Parathyroid adenoma (tissue), 2 donors: ENCODE measurements around the gene PPP1R10.

Experiments
- H2AFZ ChIP-seq: fragments of 300-600 bp; sonication (generic); one replicate; pipeline ENCODE4 v1.7.0; 2017; ENCODE audit warnings: antibody characterized with exemption, mild to moderate bottlenecking
- H3K27ac ChIP-seq: fragments of 300-600 bp; sonication (generic); one replicate; pipeline ENCODE4 v1.7.0; 2017
- H3K27me3 ChIP-seq: fragments of 300-600 bp; sonication (generic); one replicate; pipeline ENCODE4 v1.7.0; 2017; ENCODE audit warnings: low read length; ENCODE audit not compliant: control insufficient read depth, insufficient read depth
- H3K36me3 ChIP-seq: fragments of 300-600 bp; sonication (generic); one replicate; pipeline ENCODE4 v1.7.0; 2017; ENCODE audit warnings: low read length; ENCODE audit not compliant: control insufficient read depth, insufficient read depth
- H3K4me1 ChIP-seq: fragments of 300-600 bp; sonication (generic); one replicate; pipeline ENCODE4 v1.7.0; 2017; ENCODE audit warnings: control low read depth
- H3K4me2 ChIP-seq: fragments of 300-600 bp; sonication (generic); one replicate; pipeline ENCODE4 v1.7.0; 2017; ENCODE audit warnings: low read length
- H3K4me3 ChIP-seq: fragments of 300-600 bp; sonication (generic); one replicate; pipeline ENCODE4 v1.7.0; 2017; ENCODE audit warnings: low read depth, low read length
- H3K79me2 ChIP-seq: fragments of 300-600 bp; sonication (generic); one replicate; pipeline ENCODE4 v1.7.0; 2017; ENCODE audit warnings: control low read depth
- H3K9ac ChIP-seq: fragments of 300-600 bp; sonication (generic); one replicate; pipeline ENCODE4 v1.7.0; 2017; ENCODE audit warnings: mild to moderate bottlenecking
- H3K9me3 ChIP-seq: fragments of 300-600 bp; sonication (generic); one replicate; pipeline ENCODE4 v1.7.0; 2017; ENCODE audit warnings: low read length; ENCODE audit not compliant: control insufficient read depth
- CTCF ChIP-seq: fragments of 300-600 bp; sonication (generic); IDR thresholded peaks from one replicate; pipeline ENCODE4 v1.7.0; 2017; ENCODE audit warnings: antibody characterized with exemption, mild to moderate bottlenecking
- donor health status: primary hyperparathyroidism.

PPP1R10 gene

DNA sequence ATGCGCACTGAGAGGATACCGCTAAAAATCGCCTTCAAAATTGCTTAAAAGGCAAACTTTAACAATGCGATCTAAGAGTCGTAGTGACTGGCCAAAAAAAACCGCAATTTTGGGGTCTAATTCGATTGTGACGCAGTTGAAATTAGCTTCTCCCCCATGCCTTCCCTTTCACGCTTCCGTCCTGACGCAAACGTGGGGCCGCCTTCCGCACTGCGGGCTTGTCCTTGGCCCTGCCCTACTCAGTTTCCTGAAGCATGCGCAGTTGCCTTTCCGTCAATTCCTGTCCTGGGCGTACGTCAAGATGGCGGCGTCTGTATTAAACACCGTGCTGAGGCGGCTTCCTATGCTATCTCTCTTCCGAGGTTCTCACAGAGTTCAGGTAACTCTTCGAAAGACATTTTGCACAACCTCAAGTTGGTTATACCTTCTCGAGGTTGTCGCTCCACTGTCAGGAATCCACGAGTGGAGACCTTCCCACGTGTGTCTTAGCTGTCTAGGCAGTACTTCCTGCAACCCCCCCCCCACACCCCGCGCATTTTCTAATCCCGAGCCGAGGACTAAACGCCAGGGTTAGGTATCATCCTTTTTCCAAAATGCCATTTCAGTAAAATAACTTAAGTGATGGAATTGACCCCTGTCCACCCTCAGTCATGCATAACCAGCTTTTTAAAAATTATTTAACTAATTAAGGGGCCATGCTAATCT lies 674 bp upstream of the PPP1R10 start, which contains the start of gene MRPS18B:
Gene MRPS18B, plus strand, starts transcription at position 276 of the 705 bp plus-strand sequence. Its CDS starts 26 bp downstream, at position 302.
- TF ChIP-seq CTCF, result no peak
- H3K4me1 ChIP-seq, result peaks cover 12% of the 10 kb centered on the region
- peak within 1 kb of the TSS; percentile 99 for H3K4me2 ChIP-seq
- peaks cover 33% of the 10 kb centered on the region for H3K79me2 ChIP-seq
- H3K9me3 ChIP-seq, result no peaks in the 10 kb centered on the region
- peak within 1 kb of the TSS; percentile 98 for H3K9ac ChIP-seq
- peak within 1 kb of the TSS; percentile 81 for H2AFZ ChIP-seq
- H3K27me3 ChIP-seq, result no peaks in the 10 kb centered on the region
- peak within 1 kb of the TSS; percentile 100 for H3K4me3 ChIP-seq
- peaks cover 15% of the 10 kb centered on the region for H3K36me3 ChIP-seq
- H3K27ac ChIP-seq, result peak within 1 kb of the TSS; percentile 98

- Histone ChIP-seq H3K36me3 (peaks cover 15% of the 10 kb centered on the region), H3K4me2 (peak overlapping the region; percentile 99), H3K9me3 (no peaks in the 10 kb centered on the region), H3K79me2 (peaks cover 33% of the 10 kb centered on the region), H3K27ac (peak overlapping the region; percentile 98), H3K4me3 (peak overlapping the region; percentile 100), H2AFZ (no peak overlapping the region), H3K4me1 (peaks cover 22% of the 10 kb centered on the region), H3K9ac (peak overlapping the region; percentile 98), H3K27me3 (no peaks in the 10 kb centered on the region)
- no peak for TF ChIP-seq CTCF
These were observed 859 bp downstream of the PPP1R10 start for GRCh38 chr6:30615958-30616810.

- H3K27me3 ChIP-seq, result no peaks in the 10 kb centered on the region
These were observed 1.7 kb downstream of the PPP1R10 start for GRCh38 chr6:30615219-30615957.

GRCh38 chr6:30614843-30615218 lies 2.2 kb downstream of the PPP1R10 start:
- peaks cover 38% of the 10 kb centered on the region for H3K79me2 ChIP-seq
- H3K36me3 ChIP-seq, result peaks cover 15% of the 10 kb centered on the region
- no peak for TF ChIP-seq CTCF
- H3K27ac ChIP-seq, result peak overlapping the region; percentile 98
- H3K4me2 ChIP-seq, result peak overlapping the region; percentile 99
- peak overlapping the region; percentile 98 for H3K9ac ChIP-seq
- H3K4me1 ChIP-seq, result peaks cover 32% of the 10 kb centered on the region
- H3K4me3 ChIP-seq, result peak overlapping the region; percentile 100
- no peak overlapping the region for H2AFZ ChIP-seq
- H3K27me3 ChIP-seq, result no peaks in the 10 kb centered on the region
- H3K9me3 ChIP-seq, result no peaks in the 10 kb centered on the region

More at GRCh38 chr6:30615219-30615957, 1.7 kb downstream of the PPP1R10 start:
- Histone ChIP-seq H3K36me3 (peaks cover 15% of the 10 kb centered on the region), H3K9ac (peak overlapping the region; percentile 98), H3K9me3 (no peaks in the 10 kb centered on the region), H2AFZ (no peak overlapping the region), H3K27ac (peak overlapping the region; percentile 98), H3K4me1 (peaks cover 27% of the 10 kb centered on the region), H3K4me2 (peak overlapping the region; percentile 99), H3K4me3 (peak overlapping the region; percentile 100), H3K79me2 (peaks cover 36% of the 10 kb centered on the region)
- no peak for TF ChIP-seq CTCF
